Endometrium (tissue), 2 donors: Measurements from ENCODE around the gene IGSF8.
"Not testable (repeated sequence)": the region's sequence is repeated elsewhere in the genome, so short reads cannot be mapped to it uniquely, and the experiment has no call there.

Source experiments
- FAIRE-seq: peaks from 2 replicates; lab custom pipeline; 2012; peaks lifted over from hg19 to GRCh38; lab: Jason Lieb, UNC
- donor health status: control.
- donor health status: control.

IGSF8 gene

DNA sequence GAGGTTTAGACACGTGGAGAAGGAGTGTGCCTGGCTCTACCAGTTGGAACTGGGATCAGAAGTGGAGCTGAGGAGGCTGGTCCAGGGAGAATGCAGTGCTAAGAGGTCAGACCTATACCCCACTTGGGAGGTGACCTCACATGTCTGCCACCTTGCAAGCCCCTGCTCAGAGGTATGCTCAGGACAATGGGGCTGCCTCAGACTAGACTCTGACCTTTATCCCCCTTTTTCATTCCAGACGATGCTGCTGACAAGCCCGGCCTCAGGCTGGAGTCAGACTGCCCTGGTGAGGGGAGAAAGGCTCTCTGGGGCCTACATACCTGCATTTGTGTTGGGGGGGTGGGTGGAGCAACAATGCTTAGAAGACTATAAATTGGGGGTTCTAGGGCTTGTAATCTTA, 33.7 kb downstream of the IGSF8 start:
- FAIRE-seq, result no peak

GRCh38 chr1:160064164-160064563, 34.3 kb downstream of the IGSF8 start:
- no peak for FAIRE-seq

GRCh38 chr1:160063176-160063575, 35.2 kb downstream of the IGSF8 start:
- FAIRE-seq, result no peak

DNA sequence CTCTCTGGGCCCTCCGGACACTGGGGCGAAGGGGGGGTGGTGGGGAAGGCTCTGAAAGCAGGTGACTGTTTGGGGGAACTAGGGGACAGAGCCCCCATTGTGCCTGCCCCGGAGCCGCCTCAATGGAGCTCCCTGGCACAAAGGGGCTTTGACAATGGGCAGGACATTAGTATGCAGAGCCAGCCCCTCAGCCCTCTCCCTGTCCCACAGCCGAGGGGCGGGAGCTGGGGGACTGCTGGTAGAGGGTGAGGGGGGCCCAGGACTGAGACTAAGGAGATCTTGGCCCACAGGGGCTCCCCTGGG, 36.2 kb downstream of the IGSF8 start:
- FAIRE-seq, result no peak

- FAIRE-seq, result no peak
These were observed 36.8 kb downstream of the IGSF8 start for GRCh38 chr1:160061369-160062229.

DNA sequence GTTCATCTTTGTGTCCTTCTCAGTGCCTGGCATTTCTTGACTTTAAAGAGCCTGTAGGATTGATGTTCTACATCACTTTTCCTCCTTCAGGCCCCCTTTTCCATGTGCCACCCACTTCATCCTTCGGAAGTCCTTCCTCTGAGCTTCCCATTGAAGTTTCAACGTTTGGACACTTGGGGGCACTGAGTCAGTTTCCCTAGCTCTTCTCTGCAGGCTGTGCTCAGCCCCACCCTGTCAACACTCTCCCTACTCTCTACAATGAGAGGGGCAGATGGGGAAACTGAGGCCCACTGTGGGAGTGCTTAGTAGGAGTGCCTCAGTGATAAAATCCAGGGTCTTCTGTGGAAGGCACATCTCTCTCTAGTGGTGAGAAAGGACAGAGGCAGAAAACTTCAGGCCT, 40.3 kb downstream of the IGSF8 start:
- no peak for FAIRE-seq

DNA sequence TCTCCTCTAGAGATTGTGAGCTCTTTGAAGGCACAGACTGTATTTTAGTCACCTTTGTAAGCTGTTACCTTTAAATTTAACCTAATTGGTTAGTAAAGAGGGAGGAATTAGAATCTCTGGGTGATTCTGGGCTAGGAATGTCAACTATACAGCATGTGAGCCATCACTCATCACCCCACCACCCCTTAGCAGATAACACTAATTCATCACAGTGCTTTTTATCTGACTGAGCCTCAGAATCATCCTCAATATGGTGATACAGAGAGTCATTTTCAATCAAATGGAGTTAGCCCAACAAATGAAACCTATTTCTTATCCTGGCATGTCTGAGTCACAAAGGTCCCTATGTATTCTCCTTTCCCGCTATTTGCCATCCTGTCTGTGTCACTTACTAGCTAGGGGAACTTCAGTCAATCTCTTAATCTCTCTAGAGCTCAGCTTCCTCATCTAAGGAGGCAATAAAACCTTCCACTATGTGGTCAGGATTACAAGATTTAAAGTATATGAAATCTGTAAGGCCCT, 41.7 kb downstream of the IGSF8 start:
- FAIRE-seq, result no peak

DNA sequence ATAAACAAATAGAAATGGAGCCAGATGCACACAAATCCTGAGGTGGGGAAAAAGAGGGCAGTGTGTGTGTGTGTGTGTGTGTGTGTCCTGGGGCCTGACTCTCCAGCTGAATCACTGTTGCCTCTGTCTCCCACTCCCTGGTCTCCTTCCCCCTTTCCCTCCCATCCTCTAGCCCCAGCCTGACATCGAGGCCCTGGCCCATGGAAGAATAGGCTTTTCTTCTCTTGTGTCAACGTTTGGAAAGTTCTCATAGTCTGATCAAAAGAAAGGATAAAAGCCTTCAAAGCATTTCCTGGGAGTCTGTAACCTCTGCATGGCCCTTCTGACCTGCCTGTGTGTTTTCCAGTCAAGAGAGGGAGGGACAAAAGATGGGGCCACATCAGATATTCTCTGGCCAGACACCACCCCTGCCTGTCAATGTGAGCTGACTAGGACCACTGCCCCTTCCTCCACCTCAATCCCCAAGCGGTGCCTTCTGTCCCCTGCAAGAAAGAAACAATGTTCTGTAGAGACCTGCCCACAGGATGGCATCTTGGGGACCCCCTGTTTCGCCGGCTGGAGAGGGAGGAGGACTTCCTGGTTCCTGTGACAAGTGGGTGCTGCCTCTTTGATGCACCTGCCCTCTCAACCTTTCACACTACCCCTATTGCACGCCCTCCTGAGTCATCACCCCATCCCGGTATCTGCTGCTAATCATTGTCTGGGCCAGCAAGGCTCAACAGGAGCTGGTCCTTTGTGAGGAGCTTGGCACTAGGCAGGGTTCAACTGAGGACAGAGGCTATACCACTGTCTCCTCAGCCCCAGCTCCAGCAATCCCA, 44.7 kb downstream of the IGSF8 start:
- no peak for FAIRE-seq

GRCh38 chr1:160052936-160053335, 45.5 kb downstream of the IGSF8 start:
- FAIRE-seq, result no peak

GRCh38 chr1:160050619-160051018, 47.8 kb downstream of the IGSF8 start:
- no peak for FAIRE-seq

GRCh38 chr1:160050182-160050581, 48.2 kb downstream of the IGSF8 start:
- FAIRE-seq, result not testable (repeated sequence)

- FAIRE-seq, result no peak
These were observed 49.3 kb downstream of the IGSF8 start for GRCh38 chr1:160049101-160049500.

GRCh38 chr1:160048335-160048734, 50.1 kb downstream of the IGSF8 start:
- no peak for FAIRE-seq

DNA sequence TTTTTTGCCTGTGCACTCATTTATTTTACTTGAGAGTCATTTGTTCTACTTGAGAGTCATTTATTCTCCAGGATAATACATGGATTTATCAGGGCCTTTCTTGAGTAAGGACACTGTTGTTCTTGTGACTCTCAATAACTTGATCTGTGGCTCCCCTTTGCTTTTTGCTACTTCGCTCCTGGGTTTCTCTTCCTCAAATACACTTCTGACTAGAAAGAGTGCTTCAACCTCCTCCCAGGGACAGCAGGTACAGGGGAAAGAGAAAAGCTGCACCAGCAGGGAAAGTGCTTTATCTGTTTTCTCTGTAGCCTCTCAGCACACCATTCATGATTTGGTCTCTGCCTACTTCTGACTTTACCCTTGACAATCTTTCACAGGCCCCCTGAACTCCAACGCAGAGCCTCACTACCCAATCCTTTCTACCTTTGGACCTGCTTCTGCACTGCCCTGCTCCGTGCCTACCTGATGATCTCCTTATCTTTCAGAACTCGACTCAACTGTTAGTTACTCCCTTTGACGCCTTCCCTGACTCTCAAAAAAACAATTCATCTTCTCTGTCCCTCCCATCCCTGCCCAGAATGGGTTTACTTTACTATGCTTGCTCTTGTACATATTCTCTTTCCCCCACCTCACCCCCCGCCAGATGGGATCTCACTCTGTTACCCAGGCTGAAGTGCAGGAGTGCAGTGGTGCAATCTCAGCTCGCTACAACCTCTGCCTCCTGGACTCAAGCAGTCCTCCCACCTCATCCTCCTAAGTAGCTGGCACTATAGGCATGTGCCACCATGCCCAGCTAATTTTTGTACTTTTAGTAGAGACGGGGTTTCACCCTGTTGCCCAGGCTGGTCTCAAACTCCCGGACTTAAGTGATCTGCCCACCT, 51.1 kb downstream of the IGSF8 start:
- no peak for FAIRE-seq

GRCh38 chr1:160046494-160047110, 51.8 kb downstream of the IGSF8 start:
- no peak for FAIRE-seq

- no peak for FAIRE-seq
These were observed 52.8 kb downstream of the IGSF8 start for GRCh38 chr1:160045653-160046052.

- no peak for FAIRE-seq
These were observed 54.9 kb downstream of the IGSF8 start for GRCh38 chr1:160043543-160043942.
